Measurements from ENCODE around the gene TBX15.

DNA sequence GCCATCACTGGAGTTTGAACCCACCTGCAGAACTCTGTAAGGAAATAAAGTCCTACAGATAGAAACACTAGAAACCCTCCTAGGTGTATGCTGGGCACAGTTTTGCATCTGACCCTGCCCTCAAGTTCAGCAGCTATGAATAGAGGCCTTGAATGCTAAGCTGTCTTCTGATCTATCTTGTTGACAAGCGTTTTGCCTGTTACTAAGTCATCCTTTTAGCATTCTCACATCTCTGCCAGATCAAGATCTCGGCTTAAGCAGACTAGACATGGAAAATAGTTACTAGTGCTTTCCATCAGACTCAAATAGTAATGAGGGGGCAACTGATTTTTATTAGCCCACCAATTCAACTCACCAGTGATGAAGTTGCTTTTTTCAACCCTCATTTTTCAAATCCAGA lies 10.5 kb downstream of the TBX15 start:
- no peak for TF ChIP-seq EZH2 (optimal IDR thresholded peaks at IDR 0.05; ENCODE audit: low read depth, low read length)
- TF ChIP-seq, protein P1, sequence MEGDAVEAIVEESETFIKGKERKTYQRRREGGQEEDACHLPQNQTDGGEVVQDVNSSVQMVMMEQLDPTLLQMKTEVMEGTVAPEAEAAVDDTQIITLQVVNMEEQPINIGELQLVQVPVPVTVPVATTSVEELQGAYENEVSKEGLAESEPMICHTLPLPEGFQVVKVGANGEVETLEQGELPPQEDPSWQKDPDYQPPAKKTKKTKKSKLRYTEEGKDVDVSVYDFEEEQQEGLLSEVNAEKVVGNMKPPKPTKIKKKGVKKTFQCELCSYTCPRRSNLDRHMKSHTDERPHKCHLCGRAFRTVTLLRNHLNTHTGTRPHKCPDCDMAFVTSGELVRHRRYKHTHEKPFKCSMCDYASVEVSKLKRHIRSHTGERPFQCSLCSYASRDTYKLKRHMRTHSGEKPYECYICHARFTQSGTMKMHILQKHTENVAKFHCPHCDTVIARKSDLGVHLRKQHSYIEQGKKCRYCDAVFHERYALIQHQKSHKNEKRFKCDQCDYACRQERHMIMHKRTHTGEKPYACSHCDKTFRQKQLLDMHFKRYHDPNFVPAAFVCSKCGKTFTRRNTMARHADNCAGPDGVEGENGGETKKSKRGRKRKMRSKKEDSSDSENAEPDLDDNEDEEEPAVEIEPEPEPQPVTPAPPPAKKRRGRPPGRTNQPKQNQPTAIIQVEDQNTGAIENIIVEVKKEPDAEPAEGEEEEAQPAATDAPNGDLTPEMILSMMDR (IDR thresholded peaks at IDR 0.05; ENCODE audit: low read length): no peak
- TF ChIP-seq EZH2phosphoT487 (IDR thresholded peaks at IDR 0.05; ENCODE audit: low read length): no peak
